ENCODE results near the gene DGKE.

The DGKE gene

GRCh38 chr17:56896968-56897359, 63.0 kb downstream of the DGKE start:
- Mint-ChIP-seq H3K9me3 (no peaks in the 10 kb centered on the region), H3K27me3 (no peaks in the 10 kb centered on the region), H3K36me3 (peaks cover 62 to 69% of the 10 kb centered on the region in 2 donors), H3K4me1 (peaks cover 30 to 44% of the 10 kb centered on the region in 2 donors), H3K4me3 (no peak overlapping the region), H3K27ac (no peak overlapping the region)
- DNase-seq (no peak), ATAC-seq (replicated peaks) (no peak)

- peaks cover 54 to 66% of the 10 kb centered on the region in 2 donors for H3K36me3 Mint-ChIP-seq
- H3K27ac Mint-ChIP-seq, result no peak overlapping the region
- no peaks in the 10 kb centered on the region for H3K27me3 Mint-ChIP-seq
- no peaks in the 10 kb centered on the region for H3K9me3 Mint-ChIP-seq
- H3K4me3 Mint-ChIP-seq, result peak overlapping the region; percentile 14 to 17
- H3K4me1 Mint-ChIP-seq, result peaks cover 23 to 38% of the 10 kb centered on the region in 2 donors
- no peak for DNase-seq
- peak; percentile 90 for ATAC-seq (replicated peaks)
These were observed 63.9 kb downstream of the DGKE start for GRCh38 chr17:56897646-56898424.

- Mint-ChIP-seq H3K27ac (no peak overlapping the region), H3K27me3 (no peaks in the 10 kb centered on the region), H3K4me3 (no peak overlapping the region), H3K36me3 (peaks cover 51 to 62% of the 10 kb centered on the region in 2 donors), H3K9me3 (no peaks in the 10 kb centered on the region), H3K4me1 (peaks cover 23 to 38% of the 10 kb centered on the region in 2 donors)
- DNase-seq (no peak), ATAC-seq (replicated peaks) (no peak)
These were observed 64.9 kb downstream of the DGKE start for GRCh38 chr17:56898874-56899273.

- no peak for DNase-seq
- no peak for ATAC-seq (replicated peaks)
- Mint-ChIP-seq H3K9me3 (no peaks in the 10 kb centered on the region), H3K4me3 (no peak overlapping the region), H3K27ac (no peak overlapping the region), H3K36me3 (peaks cover 56 to 65% of the 10 kb centered on the region in 2 donors), H3K27me3 (no peaks in the 10 kb centered on the region), H3K4me1 (peaks cover 24 to 38% of the 10 kb centered on the region in 2 donors)
These were observed 65.5 kb downstream of the DGKE start for GRCh38 chr17:56899403-56899802.

- H3K27ac Mint-ChIP-seq, result no peak overlapping the region
- peaks cover 20 to 41% of the 10 kb centered on the region in 2 donors for H3K4me1 Mint-ChIP-seq
- DNase-seq, result no peak
These were observed 68.4 kb downstream of the DGKE start for GRCh38 chr17:56902348-56902747.

GRCh38 chr17:56903560-56903959, 69.6 kb downstream of the DGKE start:
- Mint-ChIP-seq H3K27me3 (no peaks in the 10 kb centered on the region), H3K4me1 (peaks cover 19 to 41% of the 10 kb centered on the region in 2 donors), H3K9me3 (no peaks in the 10 kb centered on the region), H3K36me3 (peaks cover 49 to 64% of the 10 kb centered on the region in 2 donors), H3K4me3 (no peak overlapping the region), H3K27ac (no peak overlapping the region)
- no peak for DNase-seq
- no peak for ATAC-seq (replicated peaks)

More at GRCh38 chr17:56902348-56902747, 68.4 kb downstream of the DGKE start:
- ATAC-seq (replicated peaks), result no peak
- Mint-ChIP-seq H3K4me3 (no peak overlapping the region), H3K9me3 (no peaks in the 10 kb centered on the region), H3K36me3 (peaks cover 52 to 68% of the 10 kb centered on the region in 2 donors), H3K27me3 (no peaks in the 10 kb centered on the region)

- Mint-ChIP-seq H3K9me3 (no peaks in the 10 kb centered on the region), H3K27ac (peak overlapping the region; percentile 93), H3K4me1 (peaks cover 37 to 57% of the 10 kb centered on the region in 2 donors), H3K36me3 (peaks cover 37 to 50% of the 10 kb centered on the region in 2 donors), H3K27me3 (no peaks in the 10 kb centered on the region), H3K4me3 (peak overlapping the region; percentile 36 to 64)
- ATAC-seq (replicated peaks) (peak; percentile 98 to 99), DNase-seq (peak; percentile 78)
These were observed 74.1 kb downstream of the DGKE start for GRCh38 chr17:56908001-56908542.

GRCh38 chr17:56909742-56910508, 76.0 kb downstream of the DGKE start:
- Mint-ChIP-seq H3K27me3 (no peaks in the 10 kb centered on the region), H3K9me3 (no peaks in the 10 kb centered on the region), H3K4me1 (peaks cover 37 to 71% of the 10 kb centered on the region in 2 donors), H3K4me3 (peak overlapping the region in 1 of 2 donors; percentile 8), H3K27ac (peak overlapping the region; percentile 9), H3K36me3 (peaks cover 24 to 35% of the 10 kb centered on the region in 2 donors)
- DNase-seq (no peak), ATAC-seq (replicated peaks) (no peak)

- peaks cover 41 to 79% of the 10 kb centered on the region in 2 donors for H3K4me1 Mint-ChIP-seq
- H3K9me3 Mint-ChIP-seq, result no peaks in the 10 kb centered on the region
- DNase-seq, result no peak
- no peaks in the 10 kb centered on the region for H3K27me3 Mint-ChIP-seq
- peak overlapping the region; percentile 8 for H3K4me3 Mint-ChIP-seq
- ATAC-seq (replicated peaks), result no peak
- H3K27ac Mint-ChIP-seq, result peak overlapping the region; percentile 31
- peaks cover 24 to 34% of the 10 kb centered on the region in 2 donors for H3K36me3 Mint-ChIP-seq
These were observed 76.7 kb downstream of the DGKE start for GRCh38 chr17:56910509-56911235.

GRCh38 chr17:56912105-56912999, 78.4 kb downstream of the DGKE start:
- Mint-ChIP-seq H3K9me3 (peaks cover 0 to 2% of the 10 kb centered on the region in 2 donors), H3K4me1 (peaks cover 47 to 79% of the 10 kb centered on the region in 2 donors), H3K4me3 (peak overlapping the region; percentile 87 to 90), H3K36me3 (peaks cover 19 to 24% of the 10 kb centered on the region in 2 donors), H3K27me3 (no peaks in the 10 kb centered on the region), H3K27ac (peak overlapping the region; percentile 77)
- DNase-seq (no peak), ATAC-seq (replicated peaks) (no peak)

- Mint-ChIP-seq H3K27ac (peak overlapping the region; percentile 94), H3K27me3 (no peaks in the 10 kb centered on the region), H3K4me1 (peaks cover 42 to 73% of the 10 kb centered on the region in 2 donors), H3K9me3 (peaks cover 4 to 6% of the 10 kb centered on the region in 2 donors), H3K4me3 (peak overlapping the region; percentile 87 to 90), H3K36me3 (peaks cover 17 to 24% of the 10 kb centered on the region in 2 donors)
- DNase-seq (no peak), ATAC-seq (replicated peaks) (no peak)
These were observed 79.0 kb downstream of the DGKE start for GRCh38 chr17:56913000-56913311.

GRCh38 chr17:56913353-56913866, 79.5 kb downstream of the DGKE start:
- Mint-ChIP-seq H3K27ac (peak overlapping the region; percentile 94), H3K4me1 (peaks cover 39 to 68% of the 10 kb centered on the region in 2 donors), H3K36me3 (peaks cover 17 to 21% of the 10 kb centered on the region in 2 donors), H3K27me3 (no peaks in the 10 kb centered on the region), H3K9me3 (peaks cover 4 to 6% of the 10 kb centered on the region in 2 donors), H3K4me3 (peak overlapping the region; percentile 87 to 90)
- ATAC-seq (replicated peaks) (peak; percentile 58 to 63), DNase-seq (no peak)
